Inflammatory macrophage treated with lipopolysaccharide for 1 hour (primary cell): Measurements from ENCODE around the gene SNX25.

Experiments used
- DNase-seq, 2 donors: peaks; one replicate each; pipeline ENCODE4 v3.0.0-alpha.2; 2020 to 2022

The SNX25 gene

GRCh38 chr4:185383451-185383850 lies 174.1 kb downstream of the SNX25 start:
- no peak for DNase-seq

DNA sequence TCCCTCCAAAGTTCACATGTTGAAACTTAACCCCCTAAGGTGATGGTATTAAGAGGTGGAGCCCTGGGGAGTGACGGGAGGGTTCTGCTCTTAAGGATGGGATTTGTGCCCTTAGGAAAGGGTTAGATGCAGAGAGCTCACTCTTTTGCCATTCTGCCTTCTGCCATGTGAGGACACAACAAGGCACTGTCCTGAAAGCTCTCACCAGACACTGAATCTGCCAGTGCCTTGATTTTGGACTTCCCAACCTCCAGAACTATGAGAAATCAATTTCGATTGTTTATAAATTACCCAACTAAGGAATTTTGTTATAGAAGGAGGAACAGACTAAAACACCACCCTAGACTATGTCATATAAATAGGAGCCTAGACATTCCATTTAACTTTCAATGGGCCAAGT lies 174.7 kb downstream of the SNX25 start:
- no peak for DNase-seq

- DNase-seq: no peak
These were observed 175.5 kb downstream of the SNX25 start for GRCh38 chr4:185384930-185385331.

DNA sequence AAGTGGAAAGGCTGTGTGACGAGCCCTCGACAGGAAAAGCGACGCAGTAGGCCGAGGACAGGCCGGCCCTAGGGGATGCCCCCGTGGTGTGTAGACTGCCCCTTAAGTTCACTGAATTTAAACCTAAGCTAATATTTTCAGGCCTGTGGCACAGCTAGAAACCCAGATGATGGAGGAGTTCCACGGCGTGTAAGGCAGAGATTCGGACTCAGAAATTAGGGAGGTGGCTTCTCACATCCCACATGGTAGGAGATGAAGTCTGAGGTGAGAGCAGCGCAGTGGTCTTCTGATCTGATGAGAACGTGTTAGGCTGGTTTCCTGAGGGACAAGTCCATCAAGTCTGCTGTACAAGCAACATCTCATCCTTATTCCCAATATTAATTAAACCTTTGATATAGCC lies 178.6 kb downstream of the SNX25 start:
- no peak for DNase-seq

DNA sequence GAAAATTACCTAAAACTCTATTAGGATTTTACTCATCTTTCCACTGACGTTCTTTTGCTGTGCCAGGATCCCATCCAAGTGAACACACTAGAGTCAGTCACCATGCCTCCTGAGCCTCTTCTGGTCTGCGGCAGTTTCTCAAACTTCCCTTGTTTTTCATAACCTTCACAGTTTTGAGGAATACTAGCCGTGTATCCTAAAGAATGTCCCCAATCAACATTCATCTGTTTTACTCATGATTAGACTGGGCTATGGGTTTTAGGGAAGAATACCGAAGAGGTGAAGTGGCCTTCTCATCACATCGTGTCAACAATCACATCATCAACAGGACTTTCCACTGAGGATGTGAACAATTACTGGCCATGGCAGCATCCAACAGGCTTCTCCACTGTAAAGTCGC lies 181.5 kb downstream of the SNX25 start:
- DNase-seq: no peak

GRCh38 chr4:185392156-185392555 lies 182.8 kb downstream of the SNX25 start:
- no peak for DNase-seq

DNA sequence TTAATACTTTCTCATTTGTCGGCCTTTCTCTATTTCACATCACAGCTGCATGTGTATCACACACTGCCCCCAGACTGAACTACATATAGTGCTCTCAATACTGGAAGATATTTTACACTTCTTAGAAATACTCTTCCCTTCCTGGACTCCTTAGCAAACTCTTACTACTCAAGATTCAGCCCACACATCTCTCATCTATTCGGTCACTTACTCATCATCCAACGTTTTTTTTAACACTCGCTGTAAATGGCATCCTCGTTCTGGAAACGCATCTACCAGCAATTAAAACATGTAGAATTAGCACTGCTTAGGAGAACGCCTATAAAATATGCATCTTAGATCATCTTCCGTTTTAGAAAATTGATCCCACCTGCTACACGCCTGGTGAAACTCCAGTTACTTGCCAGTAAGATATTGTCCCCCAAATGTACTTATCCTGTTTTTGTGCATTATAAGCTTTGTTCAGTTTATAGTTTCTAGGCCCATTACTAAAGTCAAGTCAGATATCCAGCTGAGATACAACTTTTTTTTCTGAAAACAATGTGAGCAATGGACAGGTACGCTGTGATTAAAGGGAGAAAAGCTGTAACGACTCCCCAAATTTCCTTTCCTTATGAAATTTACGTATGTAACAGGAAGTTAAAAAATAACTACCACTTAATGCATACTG lies 185.3 kb downstream of the SNX25 start:
- no peak for DNase-seq

GRCh38 chr4:185395238-185395955 lies 186.0 kb downstream of the SNX25 start, which contains the start of gene LRP2BP:
LRP2BP (minus strand) TSS chr4:185395924; CDS start chr4:185378186, 17,738 bp downstream.
- peak in 1 of 2 donors; percentile 13 for DNase-seq

GRCh38 chr4:185395956-185396723 lies 186.7 kb downstream of the SNX25 start:
- DNase-seq: peak; percentile 96 to 98

DNA sequence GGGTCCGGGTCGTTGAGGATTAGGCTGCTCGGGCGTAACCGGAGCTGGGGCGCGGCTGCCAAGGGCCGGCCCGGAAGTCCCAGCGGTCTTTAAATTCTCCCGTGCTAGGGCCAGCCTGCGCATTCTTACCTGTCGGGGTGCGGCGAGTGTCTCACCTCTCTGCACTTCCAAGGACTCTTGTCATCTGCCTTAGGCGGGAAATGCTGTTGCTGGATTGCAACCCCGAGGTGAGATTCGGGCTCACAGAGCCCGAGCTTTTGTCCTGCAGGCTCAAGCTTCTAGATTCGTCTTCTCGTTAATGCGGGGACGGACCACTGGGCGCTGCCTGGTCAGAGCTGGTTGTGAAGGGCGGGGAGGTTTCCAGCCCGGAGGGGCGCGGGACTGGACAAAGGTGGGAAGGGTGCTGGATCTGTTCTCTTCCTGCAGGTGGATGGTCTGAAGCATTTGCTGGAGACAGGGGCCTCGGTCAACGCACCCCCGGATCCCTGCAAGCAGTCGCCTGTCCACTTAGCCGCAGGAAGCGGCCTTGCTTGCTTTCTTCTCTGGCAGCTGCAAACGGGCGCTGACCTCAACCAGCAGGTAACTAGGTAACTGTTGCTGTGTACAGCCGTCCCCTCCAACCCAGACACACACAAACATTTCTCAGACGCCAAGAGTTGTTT lies 187.5 kb downstream of the SNX25 start, which contains the start of gene ANKRD37:
Gene ANKRD37, plus strand, starts transcription at position 118 of the 662 bp plus-strand sequence. Its CDS starts 83 bp downstream, at position 201.
- no peak for DNase-seq

DNA sequence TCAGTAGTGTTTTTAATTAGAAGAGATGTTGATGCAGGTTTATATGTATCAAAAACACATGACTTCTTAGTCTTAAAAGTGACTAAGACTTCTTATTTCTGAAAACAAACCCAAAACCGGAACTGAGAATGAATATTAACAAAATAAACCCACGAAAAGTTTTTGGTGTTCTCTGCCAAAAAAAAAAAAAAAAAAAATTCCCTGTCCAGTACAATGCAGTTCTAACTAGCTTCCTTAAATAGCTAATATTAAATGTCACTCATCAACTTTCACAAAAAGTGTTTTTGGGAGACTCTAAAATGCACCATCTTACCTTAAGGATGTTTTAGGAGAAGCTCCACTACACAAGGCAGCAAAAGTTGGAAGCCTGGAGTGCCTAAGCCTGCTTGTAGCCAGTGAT lies 189.2 kb downstream of the SNX25 start:
- peak; percentile 38 to 51 for DNase-seq

GRCh38 chr4:185399466-185399865 lies 190.1 kb downstream of the SNX25 start:
- no peak for DNase-seq

DNA sequence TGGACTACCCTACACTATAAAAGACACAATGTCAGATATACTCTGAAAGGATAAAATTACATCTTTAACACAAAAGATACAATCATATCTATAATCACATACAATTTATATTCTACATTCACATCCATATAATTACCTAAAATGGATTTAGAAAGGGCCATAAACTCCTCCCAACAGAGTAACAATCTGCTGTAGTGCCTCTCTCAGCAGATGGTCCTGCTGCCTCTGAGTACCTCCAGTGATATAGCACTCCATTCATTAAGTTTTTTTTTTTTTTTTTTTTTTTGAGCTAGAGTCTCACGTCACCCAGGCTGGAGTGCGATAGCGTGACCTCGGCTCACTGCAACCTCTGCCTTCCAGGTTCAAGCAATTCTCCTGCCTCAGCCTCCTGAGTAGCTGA lies 194.6 kb downstream of the SNX25 start:
- no peak for DNase-seq

DNA sequence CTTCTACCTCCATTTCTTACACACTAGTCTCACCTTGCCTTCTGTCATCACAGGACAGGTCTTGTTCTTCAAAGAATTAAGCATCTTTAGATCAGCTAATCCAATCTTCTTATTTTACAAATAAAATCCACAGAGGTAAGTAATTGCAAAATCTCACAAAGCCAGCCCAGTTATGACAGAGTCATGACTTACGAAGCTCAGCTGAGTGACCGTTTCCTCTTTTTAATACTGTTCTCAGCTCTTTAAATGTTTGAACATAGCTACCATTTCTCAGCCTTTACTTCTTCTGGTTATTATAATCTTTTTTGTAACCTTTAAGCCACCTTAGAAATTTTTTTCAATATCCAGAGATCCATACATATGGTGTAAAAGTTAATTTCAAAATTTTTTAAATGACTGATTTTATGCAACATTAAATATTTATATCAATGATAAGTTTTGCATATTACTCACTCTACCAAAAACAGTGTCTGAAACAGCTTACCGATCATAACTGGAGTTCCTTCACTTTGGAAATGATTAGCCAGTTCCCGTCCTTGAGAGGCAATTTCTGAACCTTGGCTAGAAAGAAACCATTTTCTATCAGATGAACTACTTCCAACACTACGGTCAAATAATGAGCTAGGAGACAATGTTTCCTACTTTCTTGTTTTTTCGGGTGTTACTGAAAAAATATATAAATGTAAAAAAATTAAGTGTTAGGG lies 196.1 kb downstream of the SNX25 start:
- peak; percentile 68 to 70 for DNase-seq

GRCh38 chr4:185408432-185408831 lies 199.0 kb downstream of the SNX25 start:
- DNase-seq: no peak

DNA sequence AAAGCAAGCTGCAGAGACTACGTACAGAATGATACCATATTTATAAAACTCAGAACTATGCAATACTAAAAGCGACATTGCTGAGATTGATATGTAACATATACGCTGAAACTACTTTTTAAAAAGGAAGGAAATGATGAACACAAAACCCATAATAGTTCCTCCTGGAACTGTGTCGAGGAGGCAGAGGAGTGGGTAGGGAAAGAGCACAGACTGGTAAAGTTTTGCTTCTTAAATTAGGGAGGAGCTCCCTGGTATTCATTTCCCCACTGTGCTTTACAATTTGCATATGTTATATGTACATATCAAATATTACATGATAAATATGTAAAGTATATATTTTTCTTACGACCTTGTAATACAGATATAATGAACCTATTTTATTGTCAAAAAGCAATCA lies 202.5 kb downstream of the SNX25 start:
- peak; percentile 58 to 67 for DNase-seq

- no peak for DNase-seq
These were observed 203.0 kb downstream of the SNX25 start for GRCh38 chr4:185412412-185412811.
